Keratinocyte (primary cell): ENCODE data around the gene SLC35B2. TPM values are rescaled to one million over a fixed set of nuclear protein-coding genes. Genes with fewer than 3 reads are reported as not detected.

Experiments used
- DNase-seq: peaks from one replicate; pipeline ENCODE4 v3.0.0-alpha.2; 2011; ENCODE audit warnings: low read depth, missing footprints, low spot score
- FAIRE-seq: peaks from 2 replicates; lab custom pipeline; 2011; peaks lifted over from hg19 to GRCh38; lab: Jason Lieb, UNC
- H2AFZ ChIP-seq: 2 replicates; pipeline ENCODE4 v1.6.0; 2012; ENCODE audit warnings: low read length, control low read depth, inconsistent platforms; ENCODE audit not compliant: control insufficient read depth
- H3K27ac ChIP-seq: 2 replicates; pipeline ENCODE4 v1.5.1; 2011; ENCODE audit warnings: low read length; ENCODE audit not compliant: control insufficient read depth, insufficient read depth
- H3K27me3 ChIP-seq: 3 replicates; pipeline ENCODE4 v1.6.0; 2011; ENCODE audit warnings: low read length; ENCODE audit not compliant: control insufficient read depth, insufficient read depth; ENCODE audit errors: extremely low read depth
- H3K36me3 ChIP-seq, 2 experiments: 2 replicates in 1 of 2; 3 replicates in 1 of 2; pipeline ENCODE4 v1.5.1; 2011; ENCODE audit warnings: low read length in 2 of 2, mild to moderate bottlenecking in 1 of 2; ENCODE audit not compliant: control insufficient read depth in 2 of 2, insufficient read depth in 2 of 2; ENCODE audit errors: extremely low read depth in 1 of 2
- H3K4me1 ChIP-seq: 3 replicates; pipeline ENCODE4 v1.5.1; 2011; ENCODE audit warnings: low read length; ENCODE audit not compliant: control insufficient read depth, insufficient read depth; ENCODE audit errors: extremely low read depth
- H3K4me2 ChIP-seq: 3 replicates; pipeline ENCODE4 v1.6.0; 2011; ENCODE audit warnings: low read depth, low read length; ENCODE audit not compliant: control insufficient read depth, insufficient read depth; ENCODE audit errors: extremely low read depth
- H3K4me3 ChIP-seq, 3 experiments: fragments of 200-600 bp in 1 of 3; sonication (generic) in 1 of 3; 2 replicates in 2 of 3; 3 replicates in 1 of 3; pipeline ENCODE4 v1.5.1; 2011 to 2016; ENCODE audit warnings: low read length in 3 of 3, mild to moderate bottlenecking in 3 of 3, control low read depth in 2 of 3, inconsistent platforms in 1 of 3, low read depth in 1 of 3, mixed read lengths in 1 of 3, mixed run types in 1 of 3, moderate library complexity in 1 of 3; ENCODE audit not compliant: control insufficient read depth in 2 of 3, insufficient read depth in 2 of 3; ENCODE audit errors: extremely low read depth in 1 of 3
- H3K79me2 ChIP-seq: 2 replicates; pipeline ENCODE4 v1.6.0; 2012; ENCODE audit warnings: low read length; ENCODE audit not compliant: control insufficient read depth, insufficient read depth
- H3K9ac ChIP-seq: 3 replicates; pipeline ENCODE4 v1.6.0; 2011; ENCODE audit warnings: low read length; ENCODE audit not compliant: control insufficient read depth, insufficient read depth; ENCODE audit errors: extremely low read depth
- H3K9me1 ChIP-seq: 3 replicates; pipeline ENCODE4 v1.6.0; 2011; ENCODE audit warnings: low read length; ENCODE audit not compliant: control insufficient read depth, insufficient read depth; ENCODE audit errors: extremely low read depth
- H3K9me3 ChIP-seq: 2 replicates; pipeline ENCODE4 v1.5.1; 2012; ENCODE audit warnings: low read depth, low read length; ENCODE audit not compliant: control insufficient read depth
- H4K20me1 ChIP-seq: 3 replicates; pipeline ENCODE4 v1.6.0; 2011; ENCODE audit warnings: low read length; ENCODE audit not compliant: control insufficient read depth, insufficient read depth; ENCODE audit errors: extremely low read depth
- EZH2 ChIP-seq: IDR thresholded peaks from one replicate; pipeline ENCODE4 v1.6.1; 2012; ENCODE audit warnings: inconsistent platforms, mild to moderate bottlenecking, low read length, moderate library complexity
- dilution Hi-C: fragments of 300-500 bp; cut with MboI; formaldehyde crosslinking; loops from one replicate; pipeline ENCODE4 v1.7.0; 2020; ENCODE audit warnings: low sequenced_read_pairs; ENCODE audit not compliant: extremely low pct_ligation_motif_present
- polyA plus RNA-seq, 5 experiments: library from polyadenylated mRNA; depleted of rRNA in 3 of 5; stranded (reverse) in 3 of 5; stranded (forward) in 1 of 5; unstranded in 1 of 5; fragments of >200 nt; gene quantifications; 1 replicate in 1 of 5; 2 replicates in 3 of 5; 3 replicates in 1 of 5; pipeline versions ENCODE4 v1.2.1 to v1.2.3, GENCODE V29; 2011 to 2012; ENCODE audit warnings: missing spikeins in 2 of 5, low read depth in 1 of 5, low replicate concordance in 1 of 5
- TF ChIP-seq, protein P1 (sequence below), 3 experiments: IDR thresholded peaks in 1 of 3; conservative IDR thresholded peaks in 1 of 3; optimal IDR thresholded peaks in 1 of 3; 2 replicates in 2 of 3; 3 replicates in 1 of 3; pipeline versions ENCODE3 to v1.5.1; 2011; ENCODE audit warnings: low read length in 3 of 3, mild to moderate bottlenecking in 3 of 3, moderate library complexity in 2 of 3, control low read depth in 1 of 3, inconsistent platforms in 1 of 3; ENCODE audit not compliant: insufficient read depth in 2 of 3; ENCODE audit errors: extremely low read depth in 1 of 3

The SLC35B2 gene
- polyA plus RNA-seq, 1 donor (not counting 4 experiments of a cell fraction or from before 2014, with no cell fraction given) = 69.9 TPM

DNA sequence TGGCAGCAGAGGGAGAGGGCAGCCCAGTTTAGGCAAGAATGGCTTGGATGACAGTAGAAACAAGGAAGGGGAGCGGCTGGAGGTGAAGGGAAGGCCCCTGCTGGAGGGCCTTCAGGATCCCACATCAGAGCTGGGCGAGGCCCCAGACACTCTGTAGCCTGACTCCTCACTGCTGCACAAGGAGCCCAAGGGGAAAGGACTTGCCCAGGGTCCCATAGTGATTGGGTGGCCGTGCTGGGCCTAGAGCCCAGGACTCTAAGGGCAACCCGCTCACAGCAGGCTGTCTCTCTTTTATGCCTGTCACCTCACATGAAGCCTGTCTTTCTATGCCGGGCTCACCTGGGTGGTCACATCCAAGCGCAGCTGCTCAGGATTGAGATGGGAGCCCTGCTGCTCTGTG is 46.5 kb upstream of the SLC35B2 start:
- FAIRE-seq (no peak), DNase-seq (no peak)
- no peak overlapping the region for H3K27ac ChIP-seq
- H3K4me1 ChIP-seq = peaks cover 2% of the 10 kb centered on the region
- H4K20me1 ChIP-seq = no peaks in the 10 kb centered on the region
- no peaks in the 10 kb centered on the region for H3K79me2 ChIP-seq
- H3K36me3 ChIP-seq = peaks cover 48 to 57% of the 10 kb centered on the region in 2 experiments
- H3K4me2 ChIP-seq = no peak overlapping the region
- peaks cover under 1% of the 10 kb centered on the region for H3K27me3 ChIP-seq
- no peak overlapping the region for H3K4me3 ChIP-seq
- H2AFZ ChIP-seq = no peak overlapping the region
- peaks cover 2% of the 10 kb centered on the region for H3K9me1 ChIP-seq
- TF ChIP-seq, protein P1, sequence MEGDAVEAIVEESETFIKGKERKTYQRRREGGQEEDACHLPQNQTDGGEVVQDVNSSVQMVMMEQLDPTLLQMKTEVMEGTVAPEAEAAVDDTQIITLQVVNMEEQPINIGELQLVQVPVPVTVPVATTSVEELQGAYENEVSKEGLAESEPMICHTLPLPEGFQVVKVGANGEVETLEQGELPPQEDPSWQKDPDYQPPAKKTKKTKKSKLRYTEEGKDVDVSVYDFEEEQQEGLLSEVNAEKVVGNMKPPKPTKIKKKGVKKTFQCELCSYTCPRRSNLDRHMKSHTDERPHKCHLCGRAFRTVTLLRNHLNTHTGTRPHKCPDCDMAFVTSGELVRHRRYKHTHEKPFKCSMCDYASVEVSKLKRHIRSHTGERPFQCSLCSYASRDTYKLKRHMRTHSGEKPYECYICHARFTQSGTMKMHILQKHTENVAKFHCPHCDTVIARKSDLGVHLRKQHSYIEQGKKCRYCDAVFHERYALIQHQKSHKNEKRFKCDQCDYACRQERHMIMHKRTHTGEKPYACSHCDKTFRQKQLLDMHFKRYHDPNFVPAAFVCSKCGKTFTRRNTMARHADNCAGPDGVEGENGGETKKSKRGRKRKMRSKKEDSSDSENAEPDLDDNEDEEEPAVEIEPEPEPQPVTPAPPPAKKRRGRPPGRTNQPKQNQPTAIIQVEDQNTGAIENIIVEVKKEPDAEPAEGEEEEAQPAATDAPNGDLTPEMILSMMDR (optimal IDR thresholded peaks at IDR 0.05 in 1 of 3, IDR thresholded peaks at IDR 0.05 in 1 of 3, conservative IDR thresholded peaks at IDR 0.05 in 1 of 3; ENCODE audit: extremely low read depth in 1 of 3, insufficient read depth in 2 of 3, low read length in 3 of 3) = no peak
- TF ChIP-seq EZH2 = no peak
- dilution Hi-C loops = no loop called here
- no peaks in the 10 kb centered on the region for H3K9me3 ChIP-seq
- no peak overlapping the region for H3K9ac ChIP-seq

DNA sequence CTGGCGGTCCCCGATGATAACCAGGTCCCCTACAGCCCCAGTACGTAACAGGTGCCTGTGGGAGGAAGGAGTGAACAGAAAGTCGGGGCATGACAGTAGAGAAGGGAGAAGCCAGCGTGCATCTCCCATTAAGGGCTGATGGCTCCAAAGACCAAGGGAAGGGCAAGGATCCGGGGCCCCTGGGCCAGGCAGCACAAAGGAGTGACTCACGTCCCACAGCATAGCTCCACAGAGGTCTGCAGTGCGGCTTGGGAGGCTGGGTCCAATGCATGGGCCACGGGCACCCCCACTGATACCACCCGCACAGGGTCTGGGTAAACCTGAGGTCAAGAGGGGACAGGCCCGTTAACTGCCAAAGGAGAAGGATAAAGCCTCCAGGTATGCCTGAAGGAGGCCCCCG is 45.5 kb upstream of the SLC35B2 start:
- Histone ChIP-seq H3K79me2 (no peaks in the 10 kb centered on the region), H3K27ac (no peak overlapping the region), H3K9me3 (no peaks in the 10 kb centered on the region), H3K27me3 (peaks cover 9% of the 10 kb centered on the region), H3K9ac (no peak overlapping the region), H4K20me1 (no peaks in the 10 kb centered on the region), H3K36me3 (peaks cover 47 to 48% of the 10 kb centered on the region in 2 experiments), H3K4me1 (peaks cover 2% of the 10 kb centered on the region), H3K4me2 (no peak overlapping the region), H3K4me3 (no peak overlapping the region), H2AFZ (no peak overlapping the region), H3K9me1 (peaks cover 2% of the 10 kb centered on the region)
- DNase-seq (no peak), FAIRE-seq (no peak)
- dilution Hi-C loops = no loop called here
- TF ChIP-seq, protein P1 (optimal IDR thresholded peaks at IDR 0.05 in 1 of 3, IDR thresholded peaks at IDR 0.05 in 1 of 3, conservative IDR thresholded peaks at IDR 0.05 in 1 of 3; ENCODE audit: extremely low read depth in 1 of 3, insufficient read depth in 2 of 3, low read length in 3 of 3) = no peak
- TF ChIP-seq EZH2 = no peak
